HCT116 (cell line): ENCODE results near the gene TAF1C. TPM values are rescaled to one million over a fixed set of nuclear protein-coding genes. Genes with fewer than 3 reads are reported as not detected.

ENCODE experiments used
- ATAC-seq: fragments of 200-7000 bp; cut with Tn5 transposase; 2 replicates; pipeline ENCODE4 v1.9.1; 2020; ENCODE audit warnings: mild to moderate bottlenecking, moderate library complexity
- BruUV-seq: library from RNA; stranded (reverse); fragments of 400-500 nt; replicated peaks from 2 replicates; lab custom pipeline; 2021; lab: Mats Ljungman, UMichigan
- CTCF ChIA-PET: fragments of 300-600 bp; sonication (Branson Sonifier 250); formaldehyde crosslinking; loops from one replicate; lab custom pipeline; 2021; ENCODE audit warnings: antibody characterized with exemption; lab: Charles Lee
- POLR2A ChIA-PET: fragments of 300-600, 350-600 bp; sonication (Branson Sonifier 250); formaldehyde crosslinking; loops from one replicate; lab custom pipeline; 2021; ENCODE audit warnings: antibody characterized with exemption; lab: Charles Lee
- RAD21 ChIA-PET, 2 experiments: fragments of 300-600 bp; sonication (Branson Sonifier 250); formaldehyde crosslinking; loops; one replicate each; lab custom pipeline; 2023; ENCODE audit warnings: low total read pairs in 2 of 2; ENCODE audit not compliant: uncharacterized antibody in 2 of 2, unreplicated experiment in 2 of 2, low non-redundant PET in 1 of 2; lab: Charles Lee
- DNase-seq: peaks from one replicate; pipeline ENCODE4 v3.0.0-alpha.2; 2010; ENCODE audit warnings: low read depth, low spot score
- H2AFZ ChIP-seq: fragments of 200-600 bp; shearing (Covaris generic), sonication (generic); 2 replicates; pipeline ENCODE4 v1.6.1; 2017; ENCODE audit warnings: low read depth, mixed run types, mixed read lengths, antibody characterized with exemption, low read length; ENCODE audit not compliant: poor library complexity, severe bottlenecking
- H3K27ac ChIP-seq: 2 replicates; pipeline ENCODE4 v1.5.1; 2012; ENCODE audit warnings: low read depth, low read length
- H3K27me3 ChIP-seq: fragments of 200-600 bp; sonication (generic); 2 replicates; pipeline ENCODE4 v1.6.1; 2016; ENCODE audit warnings: mixed run types, low read length, mixed read lengths; ENCODE audit not compliant: insufficient read depth
- H3K36me3 ChIP-seq, 2 experiments: fragments of 200-500 bp in 1 of 2; fragments of 200-600 bp in 1 of 2; sonication (Bioruptor generic) in 1 of 2; sonication (generic) in 1 of 2; 2 replicates each; pipeline versions ENCODE4 v1.5.1 to v1.6.1; 2014 to 2016; ENCODE audit warnings: low read length in 2 of 2, inconsistent platforms in 1 of 2, mixed read lengths in 1 of 2, mixed run types in 1 of 2; ENCODE audit not compliant: insufficient read depth in 2 of 2, control insufficient read depth in 1 of 2
- H3K4me1 ChIP-seq, 2 experiments: fragments of 200-600 bp in 1 of 2; sonication (generic) in 1 of 2; 2 replicates each; pipeline versions ENCODE4 v1.5.1 to v1.6.1; 2012 to 2017; ENCODE audit warnings: low read length in 2 of 2, inconsistent platforms in 1 of 2, mild to moderate bottlenecking in 1 of 2, mixed read lengths in 1 of 2, mixed run types in 1 of 2, moderate library complexity in 1 of 2; ENCODE audit not compliant: insufficient read depth in 2 of 2, control insufficient read depth in 1 of 2
- H3K4me2 ChIP-seq: fragments of 200-600 bp; sonication (generic); 2 replicates; pipeline ENCODE4 v1.6.1; 2017; ENCODE audit warnings: mixed run types, low read length, mixed read lengths
- H3K4me3 ChIP-seq, 2 experiments: fragments of 200-600 bp in 1 of 2; sonication (generic) in 1 of 2; replicated peaks in 1 of 2; 2 replicates each; pipeline ENCODE4 v1.5.1; 2011 to 2016; ENCODE audit warnings: low read length in 2 of 2, control low read depth in 1 of 2, low read depth in 1 of 2, mild to moderate bottlenecking in 1 of 2, mixed read lengths in 1 of 2, mixed run types in 1 of 2
- H3K79me2 ChIP-seq: fragments of 200-600 bp; sonication (generic); 2 replicates; pipeline ENCODE4 v1.6.1; 2017; ENCODE audit warnings: mild to moderate bottlenecking, mixed run types, low read length, moderate library complexity, mixed read lengths; ENCODE audit not compliant: insufficient read depth
- H3K9ac ChIP-seq: fragments of 200-600 bp; sonication (generic); 2 replicates; pipeline ENCODE4 v1.6.1; 2016; ENCODE audit warnings: low read length, mixed read lengths
- H3K9me2 ChIP-seq: fragments of 200-600 bp; sonication (generic), shearing (Covaris generic); 2 replicates; pipeline ENCODE4 v1.6.1; 2017; ENCODE audit warnings: mixed run types, mild to moderate bottlenecking, moderate library complexity; ENCODE audit not compliant: insufficient read depth
- H3K9me3 ChIP-seq, 2 experiments: fragments of 200-500 bp in 1 of 2; fragments of 200-600 bp in 1 of 2; sonication (Bioruptor generic) in 1 of 2; sonication (generic) in 1 of 2; 2 replicates each; pipeline ENCODE4 v1.6.1; 2014 to 2017; ENCODE audit warnings: low read length in 2 of 2, mixed read lengths in 2 of 2, inconsistent platforms in 1 of 2, low read depth in 1 of 2, mild to moderate bottlenecking in 1 of 2, mixed run types in 1 of 2, moderate library complexity in 1 of 2; ENCODE audit not compliant: control insufficient read depth in 1 of 2, insufficient read depth in 1 of 2
- H4K20me1 ChIP-seq: fragments of 200-600 bp; sonication (generic), shearing (Covaris generic); 2 replicates; pipeline ENCODE4 v1.6.1; 2017; ENCODE audit warnings: mixed run types, mild to moderate bottlenecking, moderate library complexity; ENCODE audit not compliant: insufficient read depth
- CEBPB ChIP-seq: IDR thresholded peaks from 2 replicates; pipeline ENCODE4 v1.6.1; 2012; ENCODE audit warnings: low read depth
- ELF1 ChIP-seq: IDR thresholded peaks from 2 replicates; pipeline ENCODE4 v1.6.1; 2012; ENCODE audit warnings: low read depth, borderline replicate concordance
- EZH2phosphoT487 ChIP-seq: fragments of 200-600 bp; IDR thresholded peaks from 2 replicates; pipeline ENCODE4 v1.6.1; 2018; ENCODE audit warnings: antibody characterized with exemption, borderline replicate concordance
- JUND ChIP-seq: IDR thresholded peaks from 2 replicates; pipeline ENCODE4 v1.6.1; 2012
- RAD21 ChIP-seq: IDR thresholded peaks from 2 replicates; pipeline ENCODE4 v1.6.1; 2012; ENCODE audit warnings: low read depth, mild to moderate bottlenecking
- ZBTB33 ChIP-seq: IDR thresholded peaks from 2 replicates; pipeline ENCODE4 v1.6.1; 2011; ENCODE audit warnings: mild to moderate bottlenecking, low read length, moderate library complexity; ENCODE audit not compliant: insufficient replicate concordance; ENCODE audit errors: extremely low read depth
- intact Hi-C: fragments of 100-400 bp; cut with micrococcal nuclease; formaldehyde crosslinking; loops from 2 replicates; pipeline ENCODE4 v1.10.0; 2022
- total RNA-seq: library from RNA; stranded (reverse); gene quantifications from one replicate; pipeline ENCODE4 v1.2.1, GENCODE V29; 2021; ENCODE audit not compliant: unreplicated experiment
- TF ChIP-seq, protein P1 (sequence below): IDR thresholded peaks from 2 replicates; pipeline ENCODE4 v1.6.1; 2012; ENCODE audit warnings: low read depth
- TF ChIP-seq, protein P2 (sequence below): IDR thresholded peaks from 2 replicates; pipeline ENCODE4 v1.6.1; 2012

Gene TAF1C
- total RNA-seq, 1 experiment from 2014 or later: 76.3 TPM

GRCh38 chr16:84214451-84215066 is 27.7 kb upstream of the TAF1C start (continued):
- TF ChIP-seq, protein P1, sequence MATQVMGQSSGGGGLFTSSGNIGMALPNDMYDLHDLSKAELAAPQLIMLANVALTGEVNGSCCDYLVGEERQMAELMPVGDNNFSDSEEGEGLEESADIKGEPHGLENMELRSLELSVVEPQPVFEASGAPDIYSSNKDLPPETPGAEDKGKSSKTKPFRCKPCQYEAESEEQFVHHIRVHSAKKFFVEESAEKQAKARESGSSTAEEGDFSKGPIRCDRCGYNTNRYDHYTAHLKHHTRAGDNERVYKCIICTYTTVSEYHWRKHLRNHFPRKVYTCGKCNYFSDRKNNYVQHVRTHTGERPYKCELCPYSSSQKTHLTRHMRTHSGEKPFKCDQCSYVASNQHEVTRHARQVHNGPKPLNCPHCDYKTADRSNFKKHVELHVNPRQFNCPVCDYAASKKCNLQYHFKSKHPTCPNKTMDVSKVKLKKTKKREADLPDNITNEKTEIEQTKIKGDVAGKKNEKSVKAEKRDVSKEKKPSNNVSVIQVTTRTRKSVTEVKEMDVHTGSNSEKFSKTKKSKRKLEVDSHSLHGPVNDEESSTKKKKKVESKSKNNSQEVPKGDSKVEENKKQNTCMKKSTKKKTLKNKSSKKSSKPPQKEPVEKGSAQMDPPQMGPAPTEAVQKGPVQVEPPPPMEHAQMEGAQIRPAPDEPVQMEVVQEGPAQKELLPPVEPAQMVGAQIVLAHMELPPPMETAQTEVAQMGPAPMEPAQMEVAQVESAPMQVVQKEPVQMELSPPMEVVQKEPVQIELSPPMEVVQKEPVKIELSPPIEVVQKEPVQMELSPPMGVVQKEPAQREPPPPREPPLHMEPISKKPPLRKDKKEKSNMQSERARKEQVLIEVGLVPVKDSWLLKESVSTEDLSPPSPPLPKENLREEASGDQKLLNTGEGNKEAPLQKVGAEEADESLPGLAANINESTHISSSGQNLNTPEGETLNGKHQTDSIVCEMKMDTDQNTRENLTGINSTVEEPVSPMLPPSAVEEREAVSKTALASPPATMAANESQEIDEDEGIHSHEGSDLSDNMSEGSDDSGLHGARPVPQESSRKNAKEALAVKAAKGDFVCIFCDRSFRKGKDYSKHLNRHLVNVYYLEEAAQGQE: no peak
- TF ChIP-seq CEBPB (no peak), ELF1 (no peak), EZH2phosphoT487 (no peak), ZBTB33 (no peak), JUND (no peak)

- Histone ChIP-seq H3K27me3 (no peaks in the 10 kb centered on the region), H3K79me2 (no peaks in the 10 kb centered on the region), H2AFZ (no peak overlapping the region), H4K20me1 (no peaks in the 10 kb centered on the region), H3K9me2 (no peaks in the 10 kb centered on the region), H3K9ac (no peak overlapping the region), H3K4me1 (no peaks in the 10 kb centered on the region), H3K27ac (no peak overlapping the region), H3K9me3 (no peaks in the 10 kb centered on the region), H3K4me3 (no peak overlapping the region), H3K36me3 (no peaks in the 10 kb centered on the region), H3K4me2 (no peak overlapping the region)
- no TSS peak for BruUV-seq
- intact Hi-C loops: no loop called here
- ChIA-PET RAD21 (no interaction called here), POLR2A (no interaction called here), CTCF (no interaction called here)
- ATAC-seq (no peak), DNase-seq (no peak)
- TF ChIP-seq RAD21 (no peak), ZBTB33 (no peak)
- TF ChIP-seq, protein P1: no peak
- TF ChIP-seq, protein P2, sequence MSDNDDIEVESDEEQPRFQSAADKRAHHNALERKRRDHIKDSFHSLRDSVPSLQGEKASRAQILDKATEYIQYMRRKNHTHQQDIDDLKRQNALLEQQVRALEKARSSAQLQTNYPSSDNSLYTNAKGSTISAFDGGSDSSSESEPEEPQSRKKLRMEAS: no peak
These were observed 25.8 kb upstream of the TAF1C start for GRCh38 chr16:84212631-84213030.
